Transverse colon (tissue), 4 donors: ENCODE results near the gene SHB. TPM values are rescaled to one million over a fixed set of nuclear protein-coding genes. Genes with fewer than 3 reads are reported as not detected.

Experiments
- DNase-seq: peaks from one replicate; pipeline ENCODE4 v3.0.0-alpha.2; 2019
- H3K27ac ChIP-seq, 4 donors: fragments of 200-600 bp; sonication (generic); 2 replicates each; pipeline ENCODE4 v1.5.1; 2016 to 2018; ENCODE audit warnings: inconsistent platforms in 4 of 4
- H3K27me3 ChIP-seq: fragments of 200-600 bp; sonication (generic); 2 replicates; pipeline ENCODE4 v1.5.1; 2017; ENCODE audit warnings: inconsistent platforms
- H3K36me3 ChIP-seq, 4 donors: fragments of 200-600 bp; sonication (generic); 2 replicates each; pipeline ENCODE4 v1.5.1; 2017 to 2019; ENCODE audit warnings: inconsistent platforms in 4 of 4
- H3K4me1 ChIP-seq, 4 donors: fragments of 200-600 bp; sonication (generic); 2 replicates each; pipeline ENCODE4 v1.5.1; 2017 to 2020; ENCODE audit warnings: inconsistent platforms in 4 of 4
- H3K4me3 ChIP-seq, 4 donors: fragments of 200-600 bp; sonication (generic); 1 replicate in 1 of 4; 2 replicates in 3 of 4; pipeline versions ENCODE4 v1.5.1 to v1.6.1; 2017 to 2019; ENCODE audit warnings: inconsistent platforms in 4 of 4
- H3K9me3 ChIP-seq, 2 donors: fragments of 200-600 bp; sonication (generic); 2 replicates each; pipeline ENCODE4 v1.5.1; 2017 to 2019; ENCODE audit warnings: inconsistent platforms in 2 of 2
- EP300 ChIP-seq: sonication (generic); formaldehyde crosslinking; IDR thresholded peaks from one replicate; pipeline ENCODE4 v1.6.1; 2017; ENCODE audit warnings: antibody characterized with exemption, low read depth
- POLR2A ChIP-seq: fragments of 450-650 bp; IDR thresholded peaks from one replicate; pipeline ENCODE4 v1.6.1; 2016; ENCODE audit warnings: antibody characterized with exemption, mild to moderate bottlenecking, moderate library complexity
- POLR2AphosphoS5 ChIP-seq, 3 donors: sonication (generic); formaldehyde crosslinking; IDR thresholded peaks; one replicate each; pipeline ENCODE4 v1.6.1; 2016; ENCODE audit warnings: antibody characterized with exemption in 3 of 3
- WGBS, 2 donors: methylation state at CpG; one replicate each; pipeline ENCODE4 v1.1.5; 2018; ENCODE audit warnings: low coverage in 1 of 2; 5-methylcytosine and 5-hydroxymethylcytosine counted together
- in situ Hi-C, 4 donors: fragments of 200-750 bp; cut with MboI; loops; one replicate each; pipeline versions ENCODE4 v1.15.0 to v1.15.1; 2017; ENCODE audit warnings: low sequenced_read_pairs in 3 of 4, low pct_ligation_motif_present in 1 of 4, low pct_unique_long_range_greater_than_20kb in 1 of 4
- intact Hi-C: fragments of 100-400 bp; cut with DNase I; formaldehyde crosslinking; loops from one replicate; pipeline ENCODE4 v1.15.1; 2023; ENCODE audit warnings: low total_unique reads
- total RNA-seq, 4 donors: library from RNA; depleted of rRNA; stranded (reverse); fragments of >200 nt; gene quantifications; one replicate each; pipeline ENCODE4 v1.1.0, GENCODE V29; 2016
- TF ChIP-seq, protein P1 (sequence below), 5 experiments: fragments of 200-600 bp in 3 of 5; fragments of 450-650 bp in 2 of 5; sonication (generic) in 3 of 5; IDR thresholded peaks; 1 replicate in 2 of 5; 2 replicates in 3 of 5; pipeline ENCODE4 v1.5.1; 2016 to 2017; ENCODE audit warnings: antibody characterized with exemption in 5 of 5, inconsistent platforms in 3 of 5, mild to moderate bottlenecking in 2 of 5, moderate library complexity in 1 of 5

Gene SHB
- total RNA-seq, 4 donors from 2014 or later: 11.9 to 33.7 (median 22.2) TPM

GRCh38 chr9:37953775-37954437 is 115.1 kb downstream of the SHB start:
- H3K36me3 ChIP-seq: no peaks in the 10 kb centered on the region
- no peak for DNase-seq
- peak in 2 of 3 donors; percentile 25 to 35 for TF ChIP-seq POLR2AphosphoS5 (IDR thresholded peaks at IDR 0.05)
- TF ChIP-seq, protein P1, sequence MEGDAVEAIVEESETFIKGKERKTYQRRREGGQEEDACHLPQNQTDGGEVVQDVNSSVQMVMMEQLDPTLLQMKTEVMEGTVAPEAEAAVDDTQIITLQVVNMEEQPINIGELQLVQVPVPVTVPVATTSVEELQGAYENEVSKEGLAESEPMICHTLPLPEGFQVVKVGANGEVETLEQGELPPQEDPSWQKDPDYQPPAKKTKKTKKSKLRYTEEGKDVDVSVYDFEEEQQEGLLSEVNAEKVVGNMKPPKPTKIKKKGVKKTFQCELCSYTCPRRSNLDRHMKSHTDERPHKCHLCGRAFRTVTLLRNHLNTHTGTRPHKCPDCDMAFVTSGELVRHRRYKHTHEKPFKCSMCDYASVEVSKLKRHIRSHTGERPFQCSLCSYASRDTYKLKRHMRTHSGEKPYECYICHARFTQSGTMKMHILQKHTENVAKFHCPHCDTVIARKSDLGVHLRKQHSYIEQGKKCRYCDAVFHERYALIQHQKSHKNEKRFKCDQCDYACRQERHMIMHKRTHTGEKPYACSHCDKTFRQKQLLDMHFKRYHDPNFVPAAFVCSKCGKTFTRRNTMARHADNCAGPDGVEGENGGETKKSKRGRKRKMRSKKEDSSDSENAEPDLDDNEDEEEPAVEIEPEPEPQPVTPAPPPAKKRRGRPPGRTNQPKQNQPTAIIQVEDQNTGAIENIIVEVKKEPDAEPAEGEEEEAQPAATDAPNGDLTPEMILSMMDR (IDR thresholded peaks at IDR 0.05): no peak
- no peaks in the 10 kb centered on the region for H3K27me3 ChIP-seq
- peaks cover 0 to 4% (median 0%) of the 10 kb centered on the region in 4 donors for H3K4me1 ChIP-seq
- WGBS, 2 donors: 60 to 73% methylated on average over 2 to 14 of the region's 14 CpGs
- peak overlapping the region in 2 of 4 donors; percentile 15 to 34 for H3K27ac ChIP-seq
- no peaks in the 10 kb centered on the region for H3K9me3 ChIP-seq
- H3K4me3 ChIP-seq: no peak overlapping the region
- in situ Hi-C loops (no loop called here), intact Hi-C loops (no loop called here)

GRCh38 chr9:37953206-37953774 is 115.7 kb downstream of the SHB start:
- TF ChIP-seq EP300 (no peak), POLR2A (no peak)
- peaks cover 0 to 4% (median 0%) of the 10 kb centered on the region in 4 donors for H3K4me1 ChIP-seq
- no peaks in the 10 kb centered on the region for H3K27me3 ChIP-seq
- no peak overlapping the region for H3K4me3 ChIP-seq
- H3K9me3 ChIP-seq: no peaks in the 10 kb centered on the region
- intact Hi-C loops: no loop called here
- H3K27ac ChIP-seq: peak overlapping the region in 2 of 4 donors; percentile 15 to 34
- no peak for DNase-seq
- WGBS, 2 donors: 69 to 90% methylated on average over 2 to 5 of the region's 5 CpGs
- in situ Hi-C loops: no loop called here
- peaks cover 0 to 2% (median under 1%) of the 10 kb centered on the region in 4 donors for H3K36me3 ChIP-seq

GRCh38 chr9:37952731-37953130 is 116.3 kb downstream of the SHB start:
- intact Hi-C loops: no loop called here
- no peaks in the 10 kb centered on the region for H3K27me3 ChIP-seq
- no peak for DNase-seq
- peaks cover 0 to 5% (median 2%) of the 10 kb centered on the region in 4 donors for H3K36me3 ChIP-seq
- peaks cover 0 to 4% (median 0%) of the 10 kb centered on the region in 4 donors for H3K4me1 ChIP-seq
- WGBS, 2 donors: 90 to 98% methylated on average over 5 to 6 of the region's 6 CpGs
- no peak overlapping the region for H3K4me3 ChIP-seq
- no peaks in the 10 kb centered on the region for H3K9me3 ChIP-seq
- H3K27ac ChIP-seq: no peak overlapping the region
- in situ Hi-C loops: no loop called here
- TF ChIP-seq, protein P1 (IDR thresholded peaks at IDR 0.05): no peak
- no peak for TF ChIP-seq POLR2AphosphoS5 (IDR thresholded peaks at IDR 0.05)
- TF ChIP-seq POLR2A: no peak
- no peak for TF ChIP-seq EP300

GRCh38 chr9:37951671-37952449 is 117.2 kb downstream of the SHB start:
- Histone ChIP-seq H3K9me3 (no peaks in the 10 kb centered on the region), H3K36me3 (peaks cover 0 to 5% (median 2%) of the 10 kb centered on the region in 4 donors), H3K27me3 (no peaks in the 10 kb centered on the region), H3K27ac (no peak overlapping the region), H3K4me1 (peaks cover 0 to 4% (median 0%) of the 10 kb centered on the region in 4 donors), H3K4me3 (no peak overlapping the region)
- WGBS, 2 donors: 86 to 92% methylated on average over 7 to 12 of the region's 12 CpGs
- no peak for DNase-seq
- TF ChIP-seq POLR2A (no peak), EP300 (no peak), POLR2AphosphoS5 (IDR thresholded peaks at IDR 0.05) (no peak)
- TF ChIP-seq, protein P1 (IDR thresholded peaks at IDR 0.05): no peak
- intact Hi-C loops (no loop called here), in situ Hi-C loops (no loop called here)
